Endothelial cell of umbilical vein (primary cell): ENCODE measurements around the gene C2orf15. TPM values are rescaled to one million over a fixed set of nuclear protein-coding genes. Genes with fewer than 3 reads are reported as not detected.

Experiments used
- BruUV-seq: library from RNA; stranded (reverse); fragments of 400-500 nt; replicated peaks from 2 replicates; lab custom pipeline; 2021; lab: Mats Ljungman, UMichigan
- CTCF ChIA-PET: fragments of 300-600, 350-600 bp; sonication (Branson Sonifier 250); formaldehyde crosslinking; loops from one replicate; lab custom pipeline; 2021; ENCODE audit warnings: antibody characterized with exemption, inconsistent platforms; lab: Charles Lee
- POLR2A ChIA-PET: fragments of 300-600, 350-600 bp; sonication (Branson Sonifier 250); formaldehyde crosslinking; loops from one replicate; lab custom pipeline; 2021; ENCODE audit warnings: antibody characterized with exemption, inconsistent platforms; lab: Charles Lee
- DNase-seq: peaks from one replicate; pipeline ENCODE4 v3.0.0-alpha.2; 2011; ENCODE audit warnings: low read depth, low spot score
- FAIRE-seq: peaks from 2 replicates; lab custom pipeline; 2011; peaks lifted over from hg19 to GRCh38; lab: Jason Lieb, UNC
- H2AFZ ChIP-seq: 2 replicates; pipeline ENCODE4 v1.6.0; 2012; ENCODE audit warnings: low read depth, low read length, control low read depth, inconsistent platforms
- H3K27ac ChIP-seq: 2 replicates; pipeline ENCODE4 v1.5.1; 2011; ENCODE audit warnings: low read depth, mild to moderate bottlenecking, control low read depth, low read length, moderate library complexity; ENCODE audit not compliant: insufficient read depth
- H3K27me3 ChIP-seq, 2 experiments: 2 replicates each; pipeline versions ENCODE4 v1.6.0 to v1.6.1; 2011; ENCODE audit warnings: low read length in 2 of 2, mixed read lengths in 1 of 2; ENCODE audit not compliant: control insufficient read depth in 2 of 2, insufficient read depth in 2 of 2
- H3K36me3 ChIP-seq, 2 experiments: 2 replicates in 1 of 2; 3 replicates in 1 of 2; pipeline ENCODE4 v1.5.1; 2011; ENCODE audit warnings: low read length in 2 of 2, mild to moderate bottlenecking in 1 of 2, moderate library complexity in 1 of 2; ENCODE audit not compliant: control insufficient read depth in 2 of 2, insufficient read depth in 2 of 2; ENCODE audit errors: extremely low read depth in 1 of 2
- H3K4me1 ChIP-seq: 3 replicates; pipeline ENCODE4 v1.5.1; 2011; ENCODE audit warnings: mild to moderate bottlenecking, low read length; ENCODE audit not compliant: control insufficient read depth, insufficient read depth; ENCODE audit errors: extremely low read depth
- H3K4me2 ChIP-seq: 2 replicates; pipeline ENCODE4 v1.6.1; 2011; ENCODE audit warnings: low read length, control low read depth, mixed read lengths; ENCODE audit not compliant: insufficient read depth
- H3K4me3 ChIP-seq, 3 experiments: fragments of 200-600 bp in 1 of 3; sonication (generic), shearing (Covaris generic) in 1 of 3; replicated peaks in 1 of 3; 2 replicates each; pipeline ENCODE4 v1.5.1; 2011 to 2016; ENCODE audit warnings: control low read depth in 3 of 3, low read length in 3 of 3, mild to moderate bottlenecking in 2 of 3, inconsistent platforms in 1 of 3, low read depth in 1 of 3, moderate library complexity in 1 of 3; ENCODE audit not compliant: insufficient read depth in 1 of 3
- H3K79me2 ChIP-seq: 2 replicates; pipeline ENCODE4 v1.6.0; 2012; ENCODE audit warnings: low read length, inconsistent platforms; ENCODE audit not compliant: control insufficient read depth, insufficient read depth
- H3K9ac ChIP-seq: replicated peaks from 2 replicates; pipeline ENCODE3; 2011; ENCODE audit warnings: low read length, control low read depth; ENCODE audit not compliant: insufficient read depth; ENCODE audit errors: extremely low read depth
- H3K9me1 ChIP-seq: replicated peaks from 3 replicates; pipeline ENCODE4 v1.6.0; 2011; ENCODE audit warnings: mild to moderate bottlenecking, low read length; ENCODE audit not compliant: control insufficient read depth, insufficient read depth; ENCODE audit errors: extremely low read depth
- H3K9me3 ChIP-seq: replicated peaks from 2 replicates; pipeline ENCODE4 v1.5.1; 2012; ENCODE audit warnings: low read length, inconsistent platforms; ENCODE audit not compliant: control insufficient read depth, insufficient read depth
- H4K20me1 ChIP-seq: replicated peaks from 2 replicates; pipeline ENCODE3; 2011; ENCODE audit warnings: mild to moderate bottlenecking, low read length; ENCODE audit not compliant: control insufficient read depth, insufficient read depth; ENCODE audit errors: extremely low read depth
- EZH2 ChIP-seq: IDR thresholded peaks from 2 replicates; pipeline ENCODE4 v1.6.1; 2012; ENCODE audit warnings: borderline replicate concordance, low read depth, mild to moderate bottlenecking, moderate library complexity, low read length, inconsistent platforms; ENCODE audit not compliant: severe bottlenecking
- FOS ChIP-seq: IDR thresholded peaks from 2 replicates; pipeline ENCODE4 v1.6.1; 2011; ENCODE audit warnings: mild to moderate bottlenecking, low read length, moderate library complexity, borderline replicate concordance; ENCODE audit not compliant: insufficient read depth
- GATA2 ChIP-seq: IDR thresholded peaks from 2 replicates; pipeline ENCODE4 v1.7.0; 2011; ENCODE audit warnings: low read depth, mild to moderate bottlenecking, moderate library complexity, mixed read lengths, low read length; ENCODE audit not compliant: insufficient read length, insufficient read depth
- JUN ChIP-seq: IDR thresholded peaks from 2 replicates; pipeline ENCODE4 v1.6.1; 2011; ENCODE audit warnings: borderline replicate concordance, low read depth; ENCODE audit not compliant: insufficient read length, insufficient read depth
- MYC ChIP-seq: IDR thresholded peaks from one replicate; pipeline ENCODE4 v1.6.1; 2011; ENCODE audit warnings: mild to moderate bottlenecking, low read depth, low read length
- POLR2A ChIP-seq: IDR thresholded peaks from 2 replicates; pipeline ENCODE4 v1.6.1; 2012; ENCODE audit warnings: low read depth, mild to moderate bottlenecking, control low read depth, low read length
- POLR2AphosphoS5 ChIP-seq: IDR thresholded peaks from 2 replicates; pipeline ENCODE4 v1.6.1; 2012; ENCODE audit warnings: low read depth, mild to moderate bottlenecking, control low read depth, low read length, moderate library complexity; ENCODE audit not compliant: insufficient read depth
- dilution Hi-C: fragments of 300-500 bp; cut with MboI; formaldehyde crosslinking; loops from one replicate; pipeline ENCODE4 v1.15.0; 2019; ENCODE audit warnings: low sequenced_read_pairs; ENCODE audit not compliant: extremely low pct_ligation_motif_present
- intact Hi-C: fragments of 100-400 bp; cut with micrococcal nuclease; formaldehyde crosslinking; loops from one replicate; pipeline ENCODE4 v1.10.0; 2022
- polyA plus RNA-seq, 4 experiments: library from polyadenylated mRNA; depleted of rRNA in 3 of 4; stranded (reverse) in 3 of 4; unstranded in 1 of 4; fragments of >200 nt; gene quantifications; 2 replicates each; pipeline versions ENCODE4 v1.2.1 to v1.2.3, GENCODE V29; 2011 to 2012; ENCODE audit warnings: missing spikeins in 1 of 4
- total RNA-seq: library from RNA; stranded (reverse); gene quantifications from 2 replicates; pipeline ENCODE4 v1.2.3, GENCODE V29; 2021
- TF ChIP-seq, protein P1 (sequence below), 2 donors: IDR thresholded peaks; 1 replicate in 1 of 2; 2 replicates in 1 of 2; pipeline ENCODE4 v1.5.1; 2011; ENCODE audit warnings: low read length in 2 of 2, mild to moderate bottlenecking in 2 of 2, moderate library complexity in 2 of 2, control low read depth in 1 of 2, inconsistent platforms in 1 of 2, low read depth in 1 of 2; ENCODE audit not compliant: insufficient read depth in 1 of 2; ENCODE audit errors: extremely low read depth in 1 of 2
- TF ChIP-seq, protein P2 (sequence below): IDR thresholded peaks from 2 replicates; pipeline ENCODE4 v1.6.1; 2011; ENCODE audit not compliant: insufficient read depth, insufficient read length

Gene C2orf15
- total and polyA plus RNA-seq, 2 donors (not counting 3 experiments of a cell fraction or from before 2014, with no cell fraction given): not detected

GRCh38 chr2:99139003-99139402 is 2.5 kb upstream of the C2orf15 start:
- H3K4me3 ChIP-seq: no peak overlapping the region
- BruUV-seq: no TSS peak
- dilution Hi-C loops (no loop called here), intact Hi-C loops (no loop called here)
- H3K36me3 ChIP-seq: no peaks in the 10 kb centered on the region
- no peaks in the 10 kb centered on the region for H3K79me2 ChIP-seq
- FAIRE-seq (no peak), DNase-seq (no peak)
- H4K20me1 ChIP-seq: no peaks in the 10 kb centered on the region
- H2AFZ ChIP-seq: no peak overlapping the region
- no peaks in the 10 kb centered on the region for H3K9me1 ChIP-seq
- ChIA-PET POLR2A (no interaction called here), CTCF (no interaction called here)
- no peak overlapping the region for H3K9ac ChIP-seq
- no peak overlapping the region for H3K27ac ChIP-seq
- H3K9me3 ChIP-seq: no peaks in the 10 kb centered on the region
- no peak overlapping the region for H3K4me2 ChIP-seq
- H3K4me1 ChIP-seq: peaks cover 7% of the 10 kb centered on the region
- peaks cover 19 to 29% of the 10 kb centered on the region in 2 experiments for H3K27me3 ChIP-seq
- TF ChIP-seq EZH2: no peak
- no peak for TF ChIP-seq MYC
- TF ChIP-seq, protein P1, sequence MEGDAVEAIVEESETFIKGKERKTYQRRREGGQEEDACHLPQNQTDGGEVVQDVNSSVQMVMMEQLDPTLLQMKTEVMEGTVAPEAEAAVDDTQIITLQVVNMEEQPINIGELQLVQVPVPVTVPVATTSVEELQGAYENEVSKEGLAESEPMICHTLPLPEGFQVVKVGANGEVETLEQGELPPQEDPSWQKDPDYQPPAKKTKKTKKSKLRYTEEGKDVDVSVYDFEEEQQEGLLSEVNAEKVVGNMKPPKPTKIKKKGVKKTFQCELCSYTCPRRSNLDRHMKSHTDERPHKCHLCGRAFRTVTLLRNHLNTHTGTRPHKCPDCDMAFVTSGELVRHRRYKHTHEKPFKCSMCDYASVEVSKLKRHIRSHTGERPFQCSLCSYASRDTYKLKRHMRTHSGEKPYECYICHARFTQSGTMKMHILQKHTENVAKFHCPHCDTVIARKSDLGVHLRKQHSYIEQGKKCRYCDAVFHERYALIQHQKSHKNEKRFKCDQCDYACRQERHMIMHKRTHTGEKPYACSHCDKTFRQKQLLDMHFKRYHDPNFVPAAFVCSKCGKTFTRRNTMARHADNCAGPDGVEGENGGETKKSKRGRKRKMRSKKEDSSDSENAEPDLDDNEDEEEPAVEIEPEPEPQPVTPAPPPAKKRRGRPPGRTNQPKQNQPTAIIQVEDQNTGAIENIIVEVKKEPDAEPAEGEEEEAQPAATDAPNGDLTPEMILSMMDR (IDR thresholded peaks at IDR 0.05; ENCODE audit: extremely low read depth in 1 of 2, insufficient read depth in 1 of 2, low read depth in 1 of 2, low read length in 2 of 2): no peak
- no peak for TF ChIP-seq POLR2A
- TF ChIP-seq, protein P2, sequence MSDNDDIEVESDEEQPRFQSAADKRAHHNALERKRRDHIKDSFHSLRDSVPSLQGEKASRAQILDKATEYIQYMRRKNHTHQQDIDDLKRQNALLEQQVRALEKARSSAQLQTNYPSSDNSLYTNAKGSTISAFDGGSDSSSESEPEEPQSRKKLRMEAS: no peak
- TF ChIP-seq JUN: no peak
- no peak for TF ChIP-seq FOS
- TF ChIP-seq POLR2AphosphoS5: no peak
- no peak for TF ChIP-seq GATA2
